ENCODE results near the gene IFNG-AS1. TPM values are rescaled to one million over a fixed set of nuclear protein-coding genes. Genes with fewer than 3 reads are reported as not detected.

IFNG-AS1 gene
- total RNA-seq, 4 donors from 2014 or later: not detected

GRCh38 chr12:67993143-67993542 lies 3.9 kb downstream of the IFNG-AS1 start:
- Histone ChIP-seq H3K4me3 (no peak overlapping the region), H3K27ac (no peak overlapping the region), H3K36me3 (no peaks in the 10 kb centered on the region), H3K9me3 (no peaks in the 10 kb centered on the region), H3K27me3 (no peaks in the 10 kb centered on the region), H3K4me1 (no peaks in the 10 kb centered on the region)
- TF ChIP-seq POLR2A (IDR thresholded peaks at IDR 0.05): no peak
- no peak for TF ChIP-seq EP300 (IDR thresholded peaks at IDR 0.05)
- TF ChIP-seq CTCF (IDR thresholded peaks at IDR 0.05): no peak
- 67 to 80% methylated on average over 2 of the region's 2 CpGs for WGBS, 2 donors
- no peak for DNase-seq (ENCODE audit: low spot score in 2 of 2)

GRCh38 chr12:67994046-67994445 lies 4.8 kb downstream of the IFNG-AS1 start:
- H3K27ac ChIP-seq: no peak overlapping the region
- no peak overlapping the region for H3K4me3 ChIP-seq
- no peaks in the 10 kb centered on the region for H3K27me3 ChIP-seq
- H3K4me1 ChIP-seq: no peaks in the 10 kb centered on the region
- H3K9me3 ChIP-seq: no peaks in the 10 kb centered on the region
- WGBS, 2 donors: 71 to 94% methylated on average over 3 of the region's 3 CpGs
- H3K36me3 ChIP-seq: no peaks in the 10 kb centered on the region
- no peak for DNase-seq (ENCODE audit: low spot score in 2 of 2)
- TF ChIP-seq POLR2A (IDR thresholded peaks at IDR 0.05) (no peak), EP300 (IDR thresholded peaks at IDR 0.05) (no peak), CTCF (IDR thresholded peaks at IDR 0.05) (no peak)

- no peak for DNase-seq (ENCODE audit: low spot score in 2 of 2)
- TF ChIP-seq POLR2A (IDR thresholded peaks at IDR 0.05) (no peak), EP300 (IDR thresholded peaks at IDR 0.05) (no peak), CTCF (IDR thresholded peaks at IDR 0.05) (no peak)
- H3K4me1 ChIP-seq: no peaks in the 10 kb centered on the region
- H3K9me3 ChIP-seq: no peaks in the 10 kb centered on the region
- H3K27me3 ChIP-seq: no peaks in the 10 kb centered on the region
- H3K36me3 ChIP-seq: no peaks in the 10 kb centered on the region
- H3K4me3 ChIP-seq: no peak overlapping the region
- no peak overlapping the region for H3K27ac ChIP-seq
Observed at GRCh38 chr12:67996347-67996746, 7.1 kb downstream of the IFNG-AS1 start.

GRCh38 chr12:67998379-67998778 lies 9.1 kb downstream of the IFNG-AS1 start:
- Histone ChIP-seq H3K36me3 (no peaks in the 10 kb centered on the region), H3K4me3 (no peak overlapping the region)
- DNase-seq (ENCODE audit: low spot score in 2 of 2): no peak

GRCh38 chr12:67999244-67999643 lies 10.0 kb downstream of the IFNG-AS1 start:
- Histone ChIP-seq H3K4me1 (no peaks in the 10 kb centered on the region), H3K36me3 (no peaks in the 10 kb centered on the region), H3K27me3 (no peaks in the 10 kb centered on the region), H3K9me3 (no peaks in the 10 kb centered on the region), H3K4me3 (no peak overlapping the region), H3K27ac (no peak overlapping the region)
- no peak for TF ChIP-seq POLR2A (IDR thresholded peaks at IDR 0.05)
- no peak for TF ChIP-seq CTCF (IDR thresholded peaks at IDR 0.05)
- TF ChIP-seq EP300 (IDR thresholded peaks at IDR 0.05): no peak
- DNase-seq (ENCODE audit: low spot score in 2 of 2): no peak

More at GRCh38 chr12:67998379-67998778, 9.1 kb downstream of the IFNG-AS1 start:
- no peak for TF ChIP-seq POLR2A (IDR thresholded peaks at IDR 0.05)
- TF ChIP-seq CTCF (IDR thresholded peaks at IDR 0.05): no peak
- no peak for TF ChIP-seq EP300 (IDR thresholded peaks at IDR 0.05)
- Histone ChIP-seq H3K27me3 (no peaks in the 10 kb centered on the region), H3K9me3 (no peaks in the 10 kb centered on the region), H3K4me1 (no peaks in the 10 kb centered on the region), H3K27ac (no peak overlapping the region)
